GM12864 (cell line): ENCODE data around the gene COL9A2.
A peak's percentile ranks its signal among the peaks of the same experiment; 100 is the strongest.

Experiments
- DNase-seq: peaks from one replicate; pipeline ENCODE4 v3.0.0-alpha.2; 2011; ENCODE audit warnings: low read depth
- H3K4me3 ChIP-seq: 2 replicates; pipeline ENCODE4 v1.5.1; 2011; ENCODE audit warnings: mild to moderate bottlenecking, low read depth, low read length, control low read depth
- TF ChIP-seq, protein P1 (sequence below): IDR thresholded peaks from 2 replicates; pipeline ENCODE4 v1.5.1; 2011; ENCODE audit warnings: low read depth, mild to moderate bottlenecking, moderate library complexity, low read length, control low read depth, inconsistent platforms; ENCODE audit errors: missing control alignments

The COL9A2 gene

DNA sequence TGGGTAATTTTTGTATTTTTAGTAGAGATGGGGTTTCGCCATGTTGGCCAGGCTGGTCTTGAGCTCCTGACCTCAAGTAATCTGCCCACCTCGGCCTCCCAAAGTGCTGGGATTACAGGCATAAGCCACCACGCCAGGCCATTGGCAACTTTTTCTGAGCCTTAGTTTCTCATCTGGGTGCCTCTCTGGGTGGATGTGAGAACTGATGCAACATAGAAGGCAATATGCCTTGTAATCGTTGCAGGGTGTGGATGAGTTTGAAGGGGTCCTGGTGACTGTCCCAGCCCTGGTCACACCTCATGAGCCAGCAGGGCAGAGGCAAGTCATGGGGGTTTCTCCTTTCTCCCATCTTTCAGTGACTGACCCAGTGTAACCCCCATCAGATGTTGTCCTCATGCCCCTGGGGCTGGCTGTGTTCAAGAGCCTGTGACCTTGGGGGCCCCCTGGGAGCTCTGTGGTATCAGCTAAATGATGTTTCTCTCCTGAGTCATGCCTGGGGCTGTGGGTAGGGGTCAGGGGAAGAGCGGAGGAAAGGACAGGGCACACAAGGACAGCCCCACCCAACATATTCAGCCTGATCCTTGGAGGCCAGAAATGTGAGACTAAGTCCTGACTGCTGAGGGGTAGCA lies 3.6 kb downstream of the COL9A2 start:
- DNase-seq = no peak
- TF ChIP-seq, protein P1, sequence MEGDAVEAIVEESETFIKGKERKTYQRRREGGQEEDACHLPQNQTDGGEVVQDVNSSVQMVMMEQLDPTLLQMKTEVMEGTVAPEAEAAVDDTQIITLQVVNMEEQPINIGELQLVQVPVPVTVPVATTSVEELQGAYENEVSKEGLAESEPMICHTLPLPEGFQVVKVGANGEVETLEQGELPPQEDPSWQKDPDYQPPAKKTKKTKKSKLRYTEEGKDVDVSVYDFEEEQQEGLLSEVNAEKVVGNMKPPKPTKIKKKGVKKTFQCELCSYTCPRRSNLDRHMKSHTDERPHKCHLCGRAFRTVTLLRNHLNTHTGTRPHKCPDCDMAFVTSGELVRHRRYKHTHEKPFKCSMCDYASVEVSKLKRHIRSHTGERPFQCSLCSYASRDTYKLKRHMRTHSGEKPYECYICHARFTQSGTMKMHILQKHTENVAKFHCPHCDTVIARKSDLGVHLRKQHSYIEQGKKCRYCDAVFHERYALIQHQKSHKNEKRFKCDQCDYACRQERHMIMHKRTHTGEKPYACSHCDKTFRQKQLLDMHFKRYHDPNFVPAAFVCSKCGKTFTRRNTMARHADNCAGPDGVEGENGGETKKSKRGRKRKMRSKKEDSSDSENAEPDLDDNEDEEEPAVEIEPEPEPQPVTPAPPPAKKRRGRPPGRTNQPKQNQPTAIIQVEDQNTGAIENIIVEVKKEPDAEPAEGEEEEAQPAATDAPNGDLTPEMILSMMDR = no peak
- H3K4me3 ChIP-seq = no peak overlapping the region

DNA sequence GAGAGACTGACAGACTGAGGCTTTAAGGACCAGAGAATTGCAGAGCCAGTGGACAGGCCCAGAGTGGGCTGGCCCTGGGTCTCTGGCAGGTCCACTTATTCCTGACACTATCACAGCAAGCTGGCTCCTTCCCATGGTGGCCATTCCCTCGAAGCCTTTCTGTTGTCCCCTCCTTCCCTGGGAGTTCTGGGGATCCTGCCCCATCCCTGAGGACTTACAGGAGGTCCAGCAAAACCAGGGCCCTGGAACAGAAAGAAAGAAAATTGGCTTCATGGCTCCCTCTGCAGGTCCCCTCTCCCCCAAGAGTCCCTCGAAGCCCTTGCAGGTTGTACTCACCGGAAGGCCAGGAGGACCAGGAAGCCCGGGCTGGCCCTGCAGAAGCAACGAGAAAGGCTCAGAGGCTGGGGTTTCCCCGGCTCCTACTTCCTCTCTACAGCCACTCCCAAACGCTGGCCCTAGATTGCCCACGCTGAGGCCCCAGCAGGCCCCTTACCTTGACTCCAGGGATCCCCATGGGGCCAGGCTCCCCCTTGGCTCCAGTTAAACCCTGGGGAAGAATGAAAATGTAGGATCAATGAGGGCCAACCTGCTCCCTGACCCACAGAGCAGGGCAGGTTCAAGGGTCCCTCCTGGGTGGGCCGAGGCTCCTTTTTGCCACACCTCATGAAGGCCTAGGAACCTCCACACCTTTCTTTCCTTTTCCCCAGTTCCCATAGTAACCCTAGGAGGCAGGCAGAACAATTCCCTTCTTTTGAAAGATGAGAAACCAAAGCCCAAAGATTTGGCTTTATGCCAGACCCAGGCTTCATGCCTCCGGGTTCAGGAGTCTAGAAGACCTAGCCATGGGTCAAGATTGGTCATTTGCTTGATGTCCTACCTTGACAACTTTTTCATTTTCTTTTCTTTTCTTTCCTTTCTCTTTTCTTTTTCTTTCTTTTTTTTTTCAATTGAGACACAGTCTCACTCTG lies 4.6 kb downstream of the COL9A2 start:
- peak; percentile 68 for DNase-seq
- peak overlapping the region; percentile 51 for H3K4me3 ChIP-seq
- TF ChIP-seq, protein P1 = no peak

DNA sequence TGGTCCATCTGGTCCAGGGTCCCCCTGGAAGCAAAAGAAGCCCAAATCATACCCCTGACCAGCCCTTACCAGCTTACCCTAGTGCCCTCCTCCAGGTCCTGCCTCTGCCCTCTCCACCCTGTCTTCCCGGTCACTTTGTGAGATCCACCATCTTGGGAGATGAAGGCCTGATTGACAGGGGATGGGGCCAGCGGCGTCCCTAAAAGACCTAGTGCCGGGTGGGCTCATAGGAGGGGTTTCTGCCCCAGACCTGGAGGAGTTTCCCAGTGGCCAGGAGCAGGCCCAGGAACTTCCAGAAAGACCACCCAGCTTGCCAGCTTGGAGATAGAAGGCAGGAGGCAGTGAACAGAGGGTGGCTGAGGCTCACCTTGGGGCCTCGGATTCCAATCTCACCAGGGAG lies 5.4 kb downstream of the COL9A2 start:
- DNase-seq = no peak
- TF ChIP-seq, protein P1 = no peak
- H3K4me3 ChIP-seq = peak overlapping the region; percentile 51

DNA sequence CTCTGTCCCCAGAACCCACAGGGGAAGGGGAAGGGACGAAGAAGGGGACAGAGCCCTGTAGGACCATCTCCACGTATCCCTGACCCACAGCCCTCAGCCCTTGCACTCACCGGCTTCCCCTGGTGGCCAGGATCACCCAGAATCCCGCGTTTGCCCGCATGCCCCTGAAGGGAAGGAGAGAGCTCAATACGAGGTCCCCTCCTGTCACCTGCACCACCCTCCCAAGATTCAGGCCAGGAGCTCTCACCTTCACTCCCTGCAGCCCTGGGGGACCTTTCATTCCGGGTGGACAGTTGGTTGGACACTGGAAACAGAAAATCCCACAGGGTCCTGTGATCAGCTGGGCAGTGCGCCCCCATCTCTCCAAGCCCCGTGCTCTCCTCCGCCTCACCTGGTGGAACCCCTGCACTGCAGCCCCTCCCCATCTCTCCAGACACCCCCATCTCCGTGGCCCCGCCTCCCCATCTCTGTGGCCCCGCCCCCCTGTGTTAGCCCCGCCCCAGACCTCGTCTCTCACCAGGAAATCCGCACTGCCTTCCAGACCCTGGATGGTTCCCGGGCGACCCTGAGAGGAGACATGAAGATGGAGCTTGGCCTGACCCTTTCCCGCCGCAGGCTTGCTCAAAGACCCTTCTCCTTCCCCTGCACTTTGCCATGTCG lies 6.0 kb downstream of the COL9A2 start:
- no peak overlapping the region for H3K4me3 ChIP-seq
- TF ChIP-seq, protein P1 = no peak
- no peak for DNase-seq

DNA sequence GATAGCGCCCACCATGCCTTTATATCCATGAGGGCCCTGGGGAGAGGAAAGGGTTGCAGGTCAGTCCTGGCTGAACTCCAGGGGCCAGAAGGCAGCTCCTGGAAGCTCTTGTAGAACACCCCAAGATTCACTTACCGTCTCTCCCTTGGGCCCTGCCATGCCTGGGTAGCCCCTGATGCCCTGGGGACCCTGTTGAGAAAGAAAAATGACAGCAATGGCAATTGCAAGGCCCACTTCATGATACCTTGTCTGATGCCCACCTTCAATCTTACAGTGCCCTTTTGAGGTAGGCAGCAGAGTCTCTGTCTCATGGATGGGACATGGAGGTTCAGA lies 7.0 kb downstream of the COL9A2 start:
- TF ChIP-seq, protein P1 = no peak
- H3K4me3 ChIP-seq = no peak overlapping the region
- DNase-seq = no peak

DNA sequence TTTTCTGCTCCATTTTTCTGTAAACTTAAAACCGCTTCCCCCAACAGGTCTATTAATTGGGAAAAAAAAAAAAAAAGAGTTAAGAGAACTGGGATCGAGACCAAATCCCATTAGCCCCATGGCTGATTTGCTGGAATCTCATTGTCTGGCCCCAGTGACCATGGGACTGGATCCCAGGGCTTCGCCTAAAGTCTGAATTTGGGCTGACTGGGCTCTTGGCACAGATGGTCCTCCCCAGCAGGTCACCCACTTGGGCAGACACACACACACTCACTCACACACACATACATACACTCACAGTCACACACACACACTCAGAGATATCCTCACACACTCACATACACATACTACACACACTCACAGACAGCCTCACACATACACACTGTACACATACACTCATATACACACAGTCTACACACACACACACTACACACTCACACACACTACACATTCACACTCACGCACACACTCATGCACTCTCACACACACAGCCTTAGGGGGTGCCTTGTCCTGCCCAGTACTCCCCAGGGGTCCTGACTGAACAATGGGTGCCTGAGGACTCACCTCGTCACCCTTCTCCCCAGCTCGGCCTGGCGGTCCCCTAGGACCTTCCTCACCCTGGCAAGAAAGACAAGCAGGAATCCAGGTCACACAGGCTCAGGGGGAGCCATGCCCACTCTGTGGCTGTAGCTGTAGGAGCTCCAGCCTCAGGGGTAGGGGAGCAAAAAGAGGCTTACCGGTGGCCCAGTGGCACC lies 7.5 kb downstream of the COL9A2 start:
- TF ChIP-seq, protein P1 = no peak
- no peak overlapping the region for H3K4me3 ChIP-seq
- DNase-seq = no peak
